Occipital lobe (tissue), 2 donors: ENCODE data around the gene APPL2. TPM values are rescaled to one million over a fixed set of nuclear protein-coding genes. Genes with fewer than 3 reads are reported as not detected.
A peak's percentile ranks its signal among the peaks of the same experiment; 100 is the strongest.
"Not testable (repeated sequence)": the region's sequence is repeated elsewhere in the genome, so short reads cannot be mapped to it uniquely, and the experiment has no call there.

ENCODE experiments used
- DNase-seq: peaks from one replicate; lab custom pipeline; 2025; lab: John Stamatoyannopoulos, UW
- total RNA-seq: library from RNA; depleted of rRNA; stranded (reverse); fragments of >200 nt; gene quantifications from one replicate; pipeline ENCODE4 v1.2.3, GENCODE V29; 2014

The APPL2 gene
- total RNA-seq, 1 donor from 2014 or later = 47.1 TPM

- DNase-seq = not testable (repeated sequence)
Observed at GRCh38 chr12:105256431-105256830, 20.5 kb upstream of the APPL2 start.

GRCh38 chr12:105256011-105256410, 20.0 kb upstream of the APPL2 start:
- no peak for DNase-seq

- no peak for DNase-seq
Observed at GRCh38 chr12:105253866-105254513, 18.0 kb upstream of the APPL2 start.

- no peak for DNase-seq
Observed at GRCh38 chr12:105252901-105253300, 16.9 kb upstream of the APPL2 start.

- DNase-seq = not testable (repeated sequence)
Observed at GRCh38 chr12:105245776-105246427, 9.9 kb upstream of the APPL2 start.

GRCh38 chr12:105245291-105245690, 9.3 kb upstream of the APPL2 start:
- no peak for DNase-seq

GRCh38 chr12:105240228-105240627, 4.3 kb upstream of the APPL2 start:
- no peak for DNase-seq

GRCh38 chr12:105239304-105239703, 3.3 kb upstream of the APPL2 start:
- no peak for DNase-seq

- DNase-seq = no peak
Observed at GRCh38 chr12:105237666-105238065, 1.7 kb upstream of the APPL2 start.

GRCh38 chr12:105235281-105235731, 668 bp downstream of the APPL2 start:
- DNase-seq = no peak

GRCh38 chr12:105234197-105234596, 1.8 kb downstream of the APPL2 start:
- no peak for DNase-seq

- no peak for DNase-seq
Observed at GRCh38 chr12:105233041-105233905, 2.7 kb downstream of the APPL2 start.

- DNase-seq = no peak
Observed at GRCh38 chr12:105231396-105231795, 4.6 kb downstream of the APPL2 start.

- DNase-seq = no peak
Observed at GRCh38 chr12:105229371-105229770, 6.6 kb downstream of the APPL2 start.

- no peak for DNase-seq
Observed at GRCh38 chr12:105228966-105229365, 7.0 kb downstream of the APPL2 start.

- no peak for DNase-seq
Observed at GRCh38 chr12:105228494-105228893, 7.5 kb downstream of the APPL2 start.

- no peak for DNase-seq
Observed at GRCh38 chr12:105227879-105228278, 8.1 kb downstream of the APPL2 start.

GRCh38 chr12:105226219-105226618, 9.8 kb downstream of the APPL2 start:
- peak; percentile 66 for DNase-seq

- DNase-seq = no peak
Observed at GRCh38 chr12:105225505-105226015, 10.4 kb downstream of the APPL2 start.

GRCh38 chr12:105224399-105224798, 11.6 kb downstream of the APPL2 start:
- DNase-seq = no peak

- no peak for DNase-seq
Observed at GRCh38 chr12:105223884-105224283, 12.1 kb downstream of the APPL2 start.

GRCh38 chr12:105223352-105223845, 12.6 kb downstream of the APPL2 start:
- no peak for DNase-seq
